NCI-H524 treated with DMSO at 0.1 percent for 48 hours (cell line): ENCODE results near the gene FILIP1L.

Experiments used
- DNase-seq: peaks from one replicate; lab custom pipeline; 2025; lab: John Stamatoyannopoulos, UW

FILIP1L gene

DNA sequence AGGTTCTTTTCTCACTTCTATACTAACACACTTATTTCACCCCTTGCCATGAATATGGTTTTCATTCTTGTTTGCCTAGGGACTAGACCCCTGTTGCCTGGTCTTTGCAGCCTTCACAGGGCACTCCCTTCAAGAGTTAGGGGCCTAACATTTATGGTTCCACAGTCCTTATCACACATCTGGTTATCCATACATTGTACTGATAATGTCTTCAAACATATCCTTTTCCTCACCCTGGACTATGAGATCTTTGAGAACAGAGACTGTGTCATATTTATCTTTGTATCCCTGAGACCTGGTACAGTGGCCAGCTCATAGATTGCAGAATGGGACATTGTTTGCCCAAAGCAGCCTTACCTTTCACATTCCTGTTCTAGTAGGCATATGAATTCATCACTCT is 190.4 kb downstream of the FILIP1L start:
- no peak for DNase-seq

DNA sequence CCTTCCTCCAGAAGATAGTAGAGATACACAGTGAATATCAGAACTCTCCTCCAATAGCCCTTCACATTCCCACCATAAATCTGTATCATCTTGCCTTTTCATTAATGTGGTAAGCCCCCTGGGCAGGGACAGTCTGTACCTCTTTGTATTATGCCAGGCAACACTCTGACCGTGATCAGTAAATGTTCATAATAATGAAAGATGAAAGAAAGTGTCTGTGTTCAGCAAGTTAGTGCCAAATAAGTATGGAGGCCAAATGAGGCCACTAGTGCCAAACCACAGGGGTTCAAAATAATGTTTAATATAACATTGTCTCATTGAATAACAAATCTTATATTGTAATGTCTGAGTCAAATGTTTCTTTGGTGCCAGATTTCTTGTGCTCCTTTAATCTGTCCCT is 192.3 kb downstream of the FILIP1L start:
- DNase-seq: no peak

DNA sequence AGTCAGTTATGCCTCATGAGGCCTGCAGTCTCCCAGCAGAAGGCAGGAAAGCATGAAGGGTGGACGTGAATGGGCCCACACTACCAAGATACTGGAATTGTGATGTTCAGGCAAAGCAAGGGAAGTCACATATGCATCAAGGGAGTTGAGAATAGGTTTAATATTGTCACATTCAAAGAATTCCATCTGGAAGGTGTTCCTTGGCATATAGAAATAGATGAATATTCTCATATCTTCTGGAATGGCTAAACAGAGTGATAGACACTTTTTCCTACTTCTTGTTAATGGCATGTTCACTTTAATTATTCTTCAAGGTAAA is 193.0 kb downstream of the FILIP1L start:
- no peak for DNase-seq

DNA sequence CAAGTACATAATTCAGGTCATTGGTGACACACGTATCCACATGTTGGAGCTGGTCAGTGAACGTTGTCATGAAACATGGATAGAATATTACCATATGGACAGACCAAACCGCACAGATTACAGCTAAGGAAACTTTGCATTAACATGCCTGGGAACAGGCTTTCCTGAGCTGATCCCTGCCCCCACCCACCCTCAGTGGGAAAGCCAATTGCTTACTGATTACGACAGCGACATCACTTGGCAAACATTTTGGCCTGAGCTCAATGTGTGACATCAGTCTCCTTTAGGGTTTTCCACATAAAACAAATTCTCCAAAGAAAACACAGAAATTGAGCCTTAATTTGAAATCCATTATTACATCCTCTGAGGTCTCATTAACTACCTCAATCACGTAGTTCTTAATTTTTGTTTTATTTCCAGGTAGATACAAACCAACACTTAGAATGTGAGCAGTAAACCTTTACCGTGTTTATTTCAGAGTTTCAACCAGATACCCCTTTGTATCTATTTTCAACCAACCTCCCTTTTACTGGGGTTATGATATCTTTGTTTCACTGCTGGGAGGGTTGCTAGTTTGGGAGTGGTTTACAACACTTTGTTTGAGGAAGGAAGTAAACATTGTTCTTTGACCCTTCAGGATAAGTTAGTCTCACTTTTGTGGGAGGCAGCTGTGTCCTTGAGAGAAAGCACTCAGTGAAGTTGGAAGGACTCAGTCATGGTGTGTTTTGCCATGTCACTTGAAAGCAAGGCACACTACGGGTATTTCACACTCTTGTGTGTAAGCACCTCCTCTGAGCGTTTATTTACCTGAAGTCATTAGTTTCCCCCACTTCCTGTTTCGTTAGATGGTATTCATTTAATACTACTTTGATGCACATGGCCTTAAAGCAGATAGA is 193.6 kb downstream of the FILIP1L start:
- no peak for DNase-seq

DNA sequence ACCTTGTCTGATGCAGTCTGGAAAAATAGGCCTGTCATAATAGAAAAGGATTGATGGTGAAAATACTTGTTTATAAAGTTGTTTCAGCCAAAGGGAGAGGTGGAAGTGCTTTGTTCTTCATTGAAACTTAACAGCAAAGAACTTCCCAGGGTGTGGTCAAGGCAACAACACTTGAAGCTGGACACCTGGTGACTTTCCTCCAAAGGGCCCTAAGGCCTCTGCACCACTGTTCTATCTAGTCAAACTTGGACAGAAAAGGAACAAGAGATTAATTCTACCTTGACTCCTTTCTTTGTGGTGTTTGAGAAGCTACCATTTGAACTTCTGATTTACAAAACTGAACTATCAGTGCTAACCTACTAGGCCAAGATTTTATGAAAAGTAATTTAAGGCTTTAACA is 194.6 kb downstream of the FILIP1L start:
- DNase-seq: no peak

DNA sequence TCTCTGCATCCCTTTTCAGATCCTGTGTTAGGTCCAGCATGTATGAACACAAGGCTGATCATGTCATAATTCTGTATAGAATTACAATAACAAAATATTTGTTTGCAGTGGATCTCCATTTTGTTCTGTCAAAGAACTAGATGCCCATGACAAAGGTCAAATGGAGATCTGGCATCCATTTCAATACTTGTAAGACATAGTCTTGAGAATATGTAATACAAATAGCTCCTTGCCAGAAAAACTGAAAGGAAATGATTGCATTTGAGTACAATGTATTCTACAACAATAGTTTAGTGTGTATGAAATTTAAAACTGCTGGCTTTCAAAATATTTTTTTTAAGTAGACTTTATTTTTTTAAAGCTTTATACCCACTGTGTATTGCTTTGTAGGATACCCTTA is 195.6 kb downstream of the FILIP1L start:
- DNase-seq: no peak

DNA sequence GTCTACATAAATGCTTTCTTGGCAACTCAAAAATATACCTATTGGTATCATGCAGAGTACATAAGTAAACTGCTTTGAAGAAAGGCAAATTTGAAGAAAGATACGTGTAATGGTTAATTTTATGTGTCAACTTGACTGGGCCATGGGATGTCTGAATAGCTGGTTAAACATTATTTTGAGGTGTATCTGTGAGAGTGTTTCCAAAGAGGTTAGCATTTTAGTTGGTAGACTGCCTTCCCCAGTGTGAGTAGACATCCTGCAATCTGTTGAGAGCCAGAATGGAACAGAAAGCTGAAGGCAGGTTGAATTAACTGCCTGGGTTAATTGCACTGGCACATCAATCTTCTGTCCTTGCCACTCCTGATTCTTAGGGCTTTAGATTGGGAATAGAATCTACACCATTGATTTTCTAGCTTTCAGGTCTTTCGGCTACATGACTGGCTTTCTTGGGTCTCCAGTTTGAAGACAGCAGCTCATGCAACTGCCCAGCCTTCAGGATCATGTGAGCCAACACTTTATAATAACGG is 198.3 kb downstream of the FILIP1L start:
- DNase-seq: no peak

DNA sequence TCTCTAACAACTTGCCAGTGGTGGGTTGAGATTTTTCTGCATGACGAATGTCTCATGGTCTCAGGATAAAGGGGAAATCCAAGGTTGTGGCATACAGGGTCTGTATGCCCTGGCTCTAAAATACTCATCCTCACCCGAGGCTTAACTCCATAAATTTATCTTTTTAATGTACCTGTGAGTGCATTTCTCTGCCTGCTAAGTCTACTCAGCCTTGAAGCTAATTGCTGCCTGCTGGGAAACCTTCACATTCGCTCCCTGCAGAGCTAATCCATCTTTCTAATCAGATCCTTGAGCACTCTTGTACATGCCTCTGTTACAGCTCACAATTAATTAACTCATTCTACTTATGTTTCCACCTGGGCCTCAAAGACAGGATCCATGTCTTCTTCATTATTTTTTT is 202.9 kb downstream of the FILIP1L start:
- peak; percentile 93 for DNase-seq

DNA sequence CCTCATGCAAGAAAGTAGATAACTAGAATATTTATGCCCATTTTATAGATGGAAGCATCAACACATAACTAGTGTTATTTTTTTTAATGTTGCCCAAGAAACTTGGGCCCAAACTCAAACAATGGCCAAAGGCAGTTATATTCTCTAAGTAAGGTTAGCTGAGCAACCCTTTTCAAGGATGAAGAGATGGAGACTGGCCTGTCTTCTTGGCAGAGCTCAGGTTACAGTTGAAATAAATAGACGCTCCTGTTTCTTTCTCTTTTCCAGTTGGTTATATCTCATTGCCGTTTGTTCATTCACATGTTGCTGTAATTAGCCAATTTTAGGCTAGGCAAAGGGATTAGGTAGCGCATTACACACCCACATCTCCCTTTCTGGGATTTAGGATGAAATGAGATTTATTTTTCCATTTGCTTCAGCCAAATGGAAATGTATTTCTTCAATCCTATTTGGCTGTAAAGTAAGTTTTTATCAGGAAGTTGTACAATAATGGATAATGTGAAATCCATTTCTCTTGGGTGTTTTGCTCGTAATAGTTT is 203.5 kb downstream of the FILIP1L start:
- DNase-seq: no peak

DNA sequence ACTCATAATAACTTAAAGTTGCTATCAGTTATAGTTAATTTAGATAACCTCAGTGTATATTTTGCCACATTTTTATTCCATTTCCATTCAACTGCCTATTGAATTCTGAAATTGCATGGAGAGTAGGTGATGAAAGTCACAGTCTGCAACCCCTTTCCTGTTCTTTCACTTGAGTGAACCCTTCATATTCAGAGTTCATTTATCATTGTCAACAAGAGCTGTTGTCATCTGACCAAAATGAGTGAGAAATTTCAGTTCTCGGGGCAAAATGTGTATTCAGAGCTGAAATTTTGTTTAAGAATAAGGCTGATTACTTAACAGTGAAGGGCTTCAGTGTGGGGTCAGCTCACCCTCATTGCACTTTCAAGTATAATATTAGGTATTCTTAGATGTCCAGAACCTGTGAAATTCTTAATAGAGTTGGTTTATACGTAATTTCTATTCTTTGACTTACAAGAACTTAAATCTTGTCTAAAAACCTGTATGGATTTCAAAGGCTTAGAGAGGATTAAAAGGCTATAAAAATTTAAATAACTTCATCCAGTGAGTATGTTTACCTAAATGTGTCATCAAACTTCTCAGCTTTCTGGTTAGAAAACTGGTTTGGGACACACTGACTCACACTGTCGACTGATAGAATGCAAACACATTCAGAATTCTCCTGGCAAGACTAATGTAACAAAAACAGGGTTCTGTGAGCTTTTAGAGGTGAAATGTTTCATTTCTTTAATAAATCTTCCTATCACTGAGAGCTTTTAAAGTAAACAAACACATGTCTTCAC is 204.4 kb downstream of the FILIP1L start:
- no peak for DNase-seq

DNA sequence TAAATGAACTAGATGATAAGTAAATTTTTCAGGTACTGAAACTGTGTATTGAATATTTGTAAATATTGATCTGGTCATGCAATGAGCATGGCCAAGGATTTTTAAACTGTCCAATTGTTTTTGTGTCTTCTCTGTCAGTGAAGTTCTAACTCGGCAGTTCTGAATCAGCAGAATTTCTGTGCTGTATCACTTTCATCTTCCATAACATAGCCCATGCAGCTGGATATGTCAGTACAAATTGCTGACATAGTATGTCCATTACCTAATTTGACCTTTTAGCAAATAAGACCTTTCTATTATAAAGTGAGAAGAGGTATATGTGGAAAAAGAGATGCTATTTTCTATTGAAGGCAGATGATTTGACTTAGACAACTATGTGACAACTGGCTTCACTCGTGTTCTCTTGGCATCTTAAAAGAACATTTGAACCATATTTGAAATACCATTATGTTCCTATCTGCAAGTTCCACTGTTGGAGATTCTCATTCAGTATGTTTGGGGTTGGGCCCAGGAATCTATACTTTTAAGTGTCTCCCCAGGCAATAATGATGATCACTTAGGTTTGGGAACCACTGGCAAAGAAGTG is 206.2 kb downstream of the FILIP1L start:
- no peak for DNase-seq

DNA sequence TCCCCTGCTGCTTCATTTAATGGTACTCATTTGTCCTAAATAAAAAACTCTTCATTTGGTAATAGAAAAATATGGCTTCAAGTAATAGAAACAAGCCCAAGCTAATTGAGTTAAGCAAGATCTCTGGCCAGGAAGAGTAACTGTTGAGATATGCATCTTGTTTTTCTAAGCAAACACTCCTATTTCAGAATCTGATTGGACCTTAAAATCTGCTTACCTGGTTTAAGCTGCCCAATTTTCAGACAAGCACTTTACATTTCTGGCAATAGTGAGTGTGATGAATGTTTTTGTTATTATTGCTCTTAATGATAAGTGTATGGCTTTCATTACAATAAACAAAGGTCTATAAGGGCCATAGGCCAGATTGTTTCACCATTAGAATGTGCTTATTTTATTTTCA is 210.4 kb downstream of the FILIP1L start:
- DNase-seq: no peak

DNA sequence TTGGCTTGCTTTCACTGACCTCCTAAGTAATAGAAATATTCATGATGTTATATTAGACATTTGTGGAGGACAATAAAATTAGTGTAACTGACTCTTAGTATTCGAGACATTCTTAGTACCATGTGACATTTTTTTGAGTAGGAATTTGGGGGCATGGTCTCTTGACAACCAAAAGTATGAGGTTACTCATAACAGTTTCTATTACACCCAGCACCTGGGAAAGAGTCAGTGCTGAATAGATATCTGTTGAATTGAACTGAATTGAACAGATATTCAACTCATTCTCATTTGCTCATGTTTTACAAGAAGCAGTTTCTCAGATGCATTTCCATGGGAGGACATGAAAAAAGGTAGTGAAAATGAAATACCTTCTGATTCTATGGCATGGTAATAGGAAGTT is 212.2 kb downstream of the FILIP1L start:
- DNase-seq: no peak

DNA sequence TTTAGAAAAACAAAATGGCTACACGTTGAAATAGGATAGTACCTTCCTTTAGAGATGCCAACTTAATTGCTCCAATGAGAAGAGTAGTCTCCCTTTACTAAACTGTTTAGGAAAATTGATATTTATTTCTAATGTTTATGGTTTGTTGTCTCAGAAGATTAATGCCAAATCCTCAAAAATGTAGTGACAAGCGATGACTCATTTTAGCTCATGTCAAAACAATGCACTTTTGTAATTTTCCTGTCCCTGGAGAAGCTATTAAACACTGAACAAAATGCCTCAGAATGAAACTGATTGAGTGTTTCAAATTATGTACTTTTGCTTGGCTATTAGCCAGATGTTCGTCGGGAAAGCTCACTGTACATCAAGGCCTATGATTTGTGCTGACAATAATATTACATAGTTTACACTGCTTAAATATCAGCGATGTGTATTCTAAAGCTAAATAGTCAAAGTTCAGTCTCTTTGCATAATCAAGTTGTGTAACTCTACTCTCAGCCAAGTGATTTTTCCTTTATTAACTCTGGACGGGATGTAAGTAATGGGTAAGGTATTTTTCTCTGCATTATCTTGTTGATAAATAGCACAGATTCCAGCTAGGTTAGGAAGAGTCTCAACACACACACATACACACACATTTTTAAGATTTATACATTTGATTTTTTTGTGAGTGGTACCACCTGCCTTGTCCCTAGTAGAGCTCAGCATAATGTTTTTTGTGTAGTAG is 212.9 kb downstream of the FILIP1L start:
- DNase-seq: no peak

DNA sequence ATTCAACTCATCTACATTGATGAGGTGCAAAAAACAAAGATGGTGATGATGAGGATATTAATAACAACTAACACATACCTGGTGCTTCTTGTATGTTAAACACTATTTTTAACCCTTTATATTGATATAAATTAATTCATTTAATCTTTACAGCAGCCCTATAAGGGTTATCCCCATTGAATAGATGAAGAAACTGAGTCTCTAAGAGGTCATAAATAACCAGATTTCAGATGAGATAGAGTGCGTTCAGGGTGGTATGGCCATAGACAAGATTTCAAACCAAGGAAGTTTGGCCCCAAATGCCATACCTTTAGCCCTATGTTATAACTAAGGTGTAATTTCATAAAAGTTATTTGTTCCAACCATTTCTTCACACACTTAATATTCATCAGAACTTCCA is 214.1 kb downstream of the FILIP1L start:
- DNase-seq: no peak

DNA sequence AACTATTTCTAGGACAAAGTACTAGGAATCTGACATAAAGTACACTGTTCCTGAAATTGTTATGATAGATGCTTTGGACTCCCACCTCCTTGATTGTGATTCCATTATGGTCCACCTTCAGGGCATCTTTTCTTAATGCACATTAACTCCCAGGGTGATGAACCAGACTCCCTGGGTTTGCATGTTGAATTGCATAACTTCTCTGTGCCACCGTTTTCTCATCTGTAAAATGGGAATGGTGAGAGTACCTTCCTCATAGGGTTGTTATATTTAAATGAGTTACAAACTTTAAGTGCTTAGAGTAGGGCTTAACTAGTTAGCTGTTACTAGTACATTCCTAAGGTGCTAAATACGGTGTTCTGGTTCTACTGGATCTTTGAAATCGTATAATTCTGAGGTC is 214.7 kb downstream of the FILIP1L start:
- no peak for DNase-seq

DNA sequence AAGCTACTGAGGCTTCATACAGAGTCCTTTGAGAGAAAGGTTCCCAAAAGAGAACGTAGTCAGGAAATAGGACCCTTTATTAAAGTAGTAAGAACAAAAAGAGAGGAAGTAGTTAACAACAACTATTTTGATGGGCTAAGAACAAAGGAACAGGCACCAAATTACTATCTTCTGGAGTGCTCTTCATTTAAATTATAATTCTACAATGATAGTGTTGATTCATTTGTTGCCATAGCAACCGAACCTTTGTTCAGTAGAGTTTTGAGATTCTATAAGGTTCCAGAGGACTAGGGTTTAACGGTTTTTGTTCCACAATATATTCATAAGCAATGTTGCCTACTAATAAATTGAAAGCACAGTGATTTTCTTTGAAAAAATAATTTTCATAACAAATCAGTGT is 217.8 kb downstream of the FILIP1L start:
- DNase-seq: no peak

DNA sequence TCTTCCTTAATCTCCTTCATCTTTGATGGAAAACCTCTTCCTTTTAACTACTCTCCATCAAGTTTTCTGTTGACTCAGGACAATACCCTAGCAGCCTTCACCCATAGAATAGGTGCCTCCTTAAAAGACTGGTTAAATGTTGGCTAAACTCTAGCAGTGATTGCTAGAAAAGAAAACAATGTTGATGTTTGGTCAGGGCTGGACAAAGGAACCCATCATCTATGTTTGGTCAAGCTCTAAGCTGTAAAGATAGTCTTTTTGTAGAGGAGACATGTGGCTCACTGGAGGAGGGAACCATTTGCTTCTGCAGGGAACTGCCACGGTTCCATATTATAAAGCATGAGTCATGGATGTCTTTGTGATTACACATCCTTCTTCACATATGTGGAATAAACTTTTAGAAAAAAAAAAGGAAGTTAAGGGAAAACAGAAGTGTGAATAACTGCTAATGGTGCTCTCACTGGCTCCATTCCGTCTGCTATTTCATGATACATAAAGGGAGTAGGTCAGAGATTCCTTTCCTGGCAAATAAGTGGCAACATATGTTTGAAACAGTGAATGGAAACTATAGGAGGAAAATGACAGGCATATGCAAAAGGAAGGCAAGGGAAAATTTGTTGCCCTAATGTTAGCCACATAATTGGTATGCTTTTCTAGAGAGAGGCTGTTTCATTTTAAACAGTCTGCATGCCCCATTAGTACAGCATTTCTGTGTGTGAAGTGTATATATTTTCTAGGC is 218.4 kb downstream of the FILIP1L start:
- no peak for DNase-seq

DNA sequence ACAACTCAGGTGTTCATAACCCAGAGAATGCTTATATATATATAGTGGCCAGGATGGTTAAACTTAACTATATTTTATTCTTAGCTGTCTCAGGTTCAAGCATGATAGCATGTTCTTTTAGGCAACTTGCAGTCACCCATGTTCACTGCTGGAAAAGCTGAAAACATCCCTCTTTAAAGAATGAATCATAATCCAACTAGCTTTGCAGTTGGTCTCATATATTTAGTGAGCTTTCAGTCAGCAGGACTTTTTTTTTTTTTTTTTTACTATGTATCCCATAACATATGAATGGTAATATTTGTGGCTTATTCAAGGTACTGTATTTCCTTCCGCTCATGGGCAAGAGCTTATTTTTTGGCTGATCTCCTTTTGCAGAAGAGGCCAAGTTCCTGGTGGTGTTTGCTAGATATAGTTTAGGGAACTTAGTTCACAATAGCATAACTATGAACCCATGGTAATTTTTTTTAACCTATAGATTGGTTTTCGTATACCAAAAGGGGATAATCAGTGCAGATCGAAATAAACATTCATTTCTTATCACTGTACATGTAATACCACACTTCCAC is 219.1 kb downstream of the FILIP1L start:
- DNase-seq: no peak

DNA sequence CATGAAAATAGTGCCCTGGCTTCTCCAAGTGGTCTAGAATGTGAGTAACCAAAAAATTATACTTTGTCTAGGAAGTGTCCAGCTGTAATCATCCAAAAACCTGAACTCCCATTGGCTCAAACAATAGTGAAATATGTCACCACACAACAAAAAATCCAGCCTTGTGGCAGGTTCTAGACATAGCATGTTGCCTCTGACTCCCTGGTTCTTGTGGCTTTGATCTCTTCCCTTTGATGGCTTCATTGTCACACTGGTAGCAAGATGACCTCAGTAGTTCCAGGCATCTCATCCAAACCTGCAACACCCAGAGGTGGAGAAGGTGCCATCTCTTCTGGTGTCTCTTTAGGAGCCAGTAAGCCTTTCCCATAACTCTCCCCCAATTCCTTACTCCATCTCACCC is 222.0 kb downstream of the FILIP1L start:
- DNase-seq: no peak
